ENCODE results near the gene PNPLA6. TPM values are rescaled to one million over a fixed set of nuclear protein-coding genes. Genes with fewer than 3 reads are reported as not detected.

PNPLA6 gene
- total and polyA plus RNA-seq, 4 donors, result 41.8 to 267 (median 122) TPM

DNA sequence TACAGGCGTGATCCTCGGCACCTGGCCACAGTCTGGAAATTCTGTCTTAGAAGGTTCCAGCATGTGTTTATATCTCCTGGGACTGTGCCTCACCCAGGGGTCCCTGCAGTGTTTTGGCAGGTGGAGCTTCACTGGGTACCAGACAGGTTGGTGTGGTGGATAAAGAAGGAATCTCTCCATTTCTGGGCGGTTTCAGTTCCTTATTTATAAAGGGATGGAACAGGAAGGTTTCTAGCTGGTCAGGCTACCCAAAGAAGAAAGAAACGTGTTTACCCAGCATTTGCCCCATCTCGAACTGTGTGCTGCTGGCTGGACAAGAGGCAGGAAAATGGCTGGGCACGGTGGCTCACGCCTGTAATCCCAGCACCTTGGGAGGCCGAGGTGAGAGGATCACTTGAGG, 9.8 kb downstream of the PNPLA6 start:
- no peaks in the 10 kb centered on the region for H3K4me1 ChIP-seq (ENCODE audit: control insufficient read depth in 5 of 5, insufficient read depth in 5 of 5, low read length in 5 of 5)
- no peaks in the 10 kb centered on the region for H3K9me3 ChIP-seq (ENCODE audit: control insufficient read depth in 4 of 4, insufficient read depth in 3 of 4, low read length in 3 of 4)
- DNase-seq, result no peak
- H3K36me3 ChIP-seq (ENCODE audit: control insufficient read depth in 4 of 4, insufficient read depth in 4 of 4, low read length in 4 of 4), result peaks cover 6 to 47% (median 11%) of the 10 kb centered on the region in 4 donors
- H3K9ac ChIP-seq (ENCODE audit: insufficient read depth in 1 of 2, low read length in 2 of 2), result no peak overlapping the region
- no peak overlapping the region for H3K4me3 ChIP-seq
- no peak for ATAC-seq (ENCODE audit: insufficient read depth, low FRiP score)
- no peaks in the 10 kb centered on the region for H3K27me3 ChIP-seq (ENCODE audit: control insufficient read depth in 3 of 3, insufficient read depth in 3 of 3, low read length in 2 of 3)
- WGBS, 2 donors, result 74 to 80% methylated on average over 8 of the region's 8 CpGs
- TF ChIP-seq CTCF (IDR thresholded peaks at IDR 0.05; ENCODE audit: control extremely low read depth, extremely low read depth), result no peak
- H3K27ac ChIP-seq (ENCODE audit: low read depth in 1 of 2, low read length in 1 of 2), result peak overlapping the region in 1 of 2 donors; percentile 39

DNA sequence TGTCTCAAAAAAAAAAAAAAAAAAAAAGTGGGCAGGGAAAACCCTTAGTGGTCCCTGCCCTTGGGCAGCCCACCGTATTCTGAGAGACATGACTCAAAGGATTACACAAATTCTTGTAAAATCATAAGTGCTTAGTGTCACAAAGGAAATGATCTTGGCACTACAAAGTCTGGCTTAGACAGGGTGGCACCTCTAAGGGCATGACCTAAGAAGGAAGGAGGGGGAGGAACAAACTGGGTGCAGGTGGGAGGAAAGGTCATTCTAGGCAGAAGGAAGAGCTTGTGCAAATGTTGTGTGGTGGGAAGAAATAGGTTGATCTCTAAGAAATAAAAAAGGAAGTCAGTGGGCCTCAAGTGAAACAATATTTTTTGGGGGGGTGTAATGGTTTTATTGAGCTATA, 10.4 kb downstream of the PNPLA6 start:
- Histone ChIP-seq H3K4me1 (ENCODE audit: control insufficient read depth in 5 of 5, insufficient read depth in 5 of 5, low read length in 5 of 5) (peaks cover 0 to 2% (median 0%) of the 10 kb centered on the region in 5 donors), H3K36me3 (ENCODE audit: control insufficient read depth in 4 of 4, insufficient read depth in 4 of 4, low read length in 4 of 4) (peaks cover 6 to 47% (median 15%) of the 10 kb centered on the region in 4 donors), H3K27me3 (ENCODE audit: control insufficient read depth in 3 of 3, insufficient read depth in 3 of 3, low read length in 2 of 3) (no peaks in the 10 kb centered on the region), H3K9me3 (ENCODE audit: control insufficient read depth in 4 of 4, insufficient read depth in 3 of 4, low read length in 3 of 4) (no peaks in the 10 kb centered on the region), H3K27ac (ENCODE audit: low read depth in 1 of 2, low read length in 1 of 2) (no peak overlapping the region), H3K9ac (ENCODE audit: insufficient read depth in 1 of 2, low read length in 2 of 2) (no peak overlapping the region), H3K4me3 (no peak overlapping the region)
- no peak for ATAC-seq (ENCODE audit: insufficient read depth, low FRiP score)
- 29 to 56% methylated on average over 1 of the region's 1 CpG for WGBS, 2 donors
- DNase-seq, result no peak
- TF ChIP-seq CTCF (IDR thresholded peaks at IDR 0.05; ENCODE audit: control extremely low read depth, extremely low read depth), result no peak

DNA sequence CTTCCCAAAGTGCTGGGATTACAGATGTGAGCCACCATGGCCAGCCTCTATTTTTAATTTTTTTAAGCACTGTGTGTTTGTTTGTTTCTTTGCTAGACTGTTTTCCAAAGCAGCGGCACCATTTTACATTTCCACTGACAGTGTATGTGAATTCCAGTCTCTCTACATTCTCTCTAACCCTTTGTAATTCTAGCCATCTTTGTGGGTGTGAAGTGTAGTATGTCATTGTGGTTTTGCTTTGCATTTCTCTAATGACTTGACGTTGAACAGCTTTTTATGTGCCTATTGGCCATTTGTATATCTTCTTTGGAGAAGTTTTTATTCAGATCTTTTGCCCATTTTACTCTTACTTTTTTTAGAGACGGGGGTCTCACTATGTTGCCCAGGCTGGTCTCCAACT, 11.6 kb downstream of the PNPLA6 start:
- Histone ChIP-seq H3K27ac (ENCODE audit: low read depth in 1 of 2, low read length in 1 of 2) (no peak overlapping the region), H3K36me3 (ENCODE audit: control insufficient read depth in 4 of 4, insufficient read depth in 4 of 4, low read length in 4 of 4) (peaks cover 4 to 35% (median 15%) of the 10 kb centered on the region in 4 donors), H3K9me3 (ENCODE audit: control insufficient read depth in 4 of 4, insufficient read depth in 3 of 4, low read length in 3 of 4) (no peaks in the 10 kb centered on the region), H3K4me3 (no peak overlapping the region), H3K4me1 (ENCODE audit: control insufficient read depth in 5 of 5, insufficient read depth in 5 of 5, low read length in 5 of 5) (peaks cover 0 to 2% (median 0%) of the 10 kb centered on the region in 5 donors), H3K27me3 (ENCODE audit: control insufficient read depth in 3 of 3, insufficient read depth in 3 of 3, low read length in 2 of 3) (no peaks in the 10 kb centered on the region), H3K9ac (ENCODE audit: insufficient read depth in 1 of 2, low read length in 2 of 2) (no peak overlapping the region)
- ATAC-seq (ENCODE audit: insufficient read depth, low FRiP score) (no peak), DNase-seq (no peak)
- WGBS, 2 donors, result 80 to 83% methylated on average over 3 of the region's 3 CpGs
- TF ChIP-seq CTCF (IDR thresholded peaks at IDR 0.05; ENCODE audit: control extremely low read depth, extremely low read depth), result no peak
